Thymus (tissue), 11 donors: ENCODE measurements around the gene SLC15A3. TPM values are rescaled to one million over a fixed set of nuclear protein-coding genes. Genes with fewer than 3 reads are reported as not detected.
A peak's percentile ranks its signal among the peaks of the same experiment; 100 is the strongest.
"Not testable (repeated sequence)": the region's sequence is repeated elsewhere in the genome, so short reads cannot be mapped to it uniquely, and the experiment has no call there.

Source experiments
- DNase-seq, 9 donors: peaks; one replicate each; pipeline ENCODE4 v3.0.0-alpha.2; 2013; ENCODE audit warnings: low spot score in 9 of 9, low read depth in 6 of 9, missing footprints in 1 of 9
- H3K27ac ChIP-seq, 2 donors: one replicate each; pipeline ENCODE4 v1.5.1; 2013; ENCODE audit warnings: control low read depth in 1 of 2, low read depth in 1 of 2, low read length in 1 of 2, mild to moderate bottlenecking in 1 of 2, moderate library complexity in 1 of 2
- H3K27me3 ChIP-seq, 2 donors: one replicate each; pipeline ENCODE4 v1.5.1; 2013; ENCODE audit warnings: low read length in 1 of 2; ENCODE audit not compliant: control insufficient read depth in 2 of 2, insufficient read depth in 1 of 2
- H3K36me3 ChIP-seq, 2 donors: one replicate each; pipeline ENCODE4 v1.5.1; 2013; ENCODE audit warnings: low read length in 1 of 2, mild to moderate bottlenecking in 1 of 2, moderate library complexity in 1 of 2; ENCODE audit not compliant: control insufficient read depth in 2 of 2, insufficient read depth in 2 of 2
- H3K4me1 ChIP-seq, 2 donors: one replicate each; pipeline ENCODE4 v1.5.1; 2013; ENCODE audit warnings: low read length in 2 of 2; ENCODE audit not compliant: control insufficient read depth in 2 of 2, insufficient read depth in 2 of 2
- H3K4me3 ChIP-seq, 2 donors: one replicate each; pipeline ENCODE4 v1.5.1; 2013; ENCODE audit warnings: low read length in 2 of 2, control low read depth in 1 of 2, mild to moderate bottlenecking in 1 of 2
- H3K9me3 ChIP-seq, 2 donors: one replicate each; pipeline ENCODE4 v1.5.1; 2013; ENCODE audit warnings: low read length in 1 of 2, mild to moderate bottlenecking in 1 of 2; ENCODE audit not compliant: control insufficient read depth in 2 of 2, insufficient read depth in 1 of 2
- WGBS: extraction: QIAGEN DNeasy Blood & Tissue Kit; methylation state at CpG from one replicate; pipeline ENCODE4 v1.1.7; 2013; 5-methylcytosine and 5-hydroxymethylcytosine counted together
- polyA plus RNA-seq: library from polyadenylated mRNA; stranded (reverse); fragments of 200-250 nt; gene quantifications from one replicate; pipeline ENCODE4 v1.2.3, GENCODE V29; 2013
- total RNA-seq: library from RNA; stranded (reverse); fragments of 120-200 nt; gene quantifications from one replicate; pipeline ENCODE4 v1.2.4, GENCODE V29; 2013
- donor health status: healthy.

Gene SLC15A3
- total and polyA plus RNA-seq, 2 donors: 17.5 to 37.5 TPM

DNA sequence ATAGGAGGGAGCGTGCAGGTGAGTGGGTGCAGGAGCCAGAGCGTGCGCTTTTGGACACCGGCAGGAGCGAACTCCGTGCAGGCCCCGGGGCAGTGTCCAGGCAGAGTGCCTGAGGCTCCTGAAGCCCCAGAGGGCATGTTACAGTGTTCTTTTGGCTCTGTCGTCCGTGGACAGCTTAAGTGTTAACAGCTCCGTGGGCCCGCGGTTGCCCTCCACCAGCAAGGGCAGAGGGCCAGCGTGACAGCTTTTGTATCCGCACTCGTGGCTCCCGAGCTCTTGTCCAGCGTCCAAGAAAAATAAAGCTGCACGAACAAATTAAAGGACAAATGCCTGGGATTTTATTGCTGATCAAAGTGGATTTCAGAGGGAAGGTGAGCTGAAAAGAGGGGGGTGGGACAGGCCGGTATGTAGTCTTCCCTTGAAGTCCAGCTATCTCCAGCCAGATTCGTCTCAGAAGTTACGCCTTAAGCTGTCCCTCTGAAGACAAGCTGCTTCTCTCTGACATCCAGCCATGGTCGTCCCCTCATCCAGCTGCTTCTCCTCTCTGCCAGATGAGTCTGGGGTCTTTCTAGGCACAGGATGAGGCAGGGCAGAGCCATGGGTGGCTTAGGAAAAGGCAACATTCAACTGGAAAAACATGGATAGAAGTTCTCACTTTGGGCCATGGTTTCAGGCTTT lies 39.0 kb downstream of the SLC15A3 start:
- Histone ChIP-seq H3K27ac (peak overlapping the region; percentile 84 to 93), H3K27me3 (no peaks in the 10 kb centered on the region), H3K4me1 (peaks cover 42 to 61% of the 10 kb centered on the region in 2 donors), H3K9me3 (peaks cover 0 to 2% of the 10 kb centered on the region in 2 donors), H3K36me3 (peaks cover 0 to 1% of the 10 kb centered on the region in 2 donors), H3K4me3 (peak overlapping the region; percentile 67 to 68)
- WGBS: 93% methylated on average over 22 of the region's 22 CpGs
- DNase-seq: no peak

DNA sequence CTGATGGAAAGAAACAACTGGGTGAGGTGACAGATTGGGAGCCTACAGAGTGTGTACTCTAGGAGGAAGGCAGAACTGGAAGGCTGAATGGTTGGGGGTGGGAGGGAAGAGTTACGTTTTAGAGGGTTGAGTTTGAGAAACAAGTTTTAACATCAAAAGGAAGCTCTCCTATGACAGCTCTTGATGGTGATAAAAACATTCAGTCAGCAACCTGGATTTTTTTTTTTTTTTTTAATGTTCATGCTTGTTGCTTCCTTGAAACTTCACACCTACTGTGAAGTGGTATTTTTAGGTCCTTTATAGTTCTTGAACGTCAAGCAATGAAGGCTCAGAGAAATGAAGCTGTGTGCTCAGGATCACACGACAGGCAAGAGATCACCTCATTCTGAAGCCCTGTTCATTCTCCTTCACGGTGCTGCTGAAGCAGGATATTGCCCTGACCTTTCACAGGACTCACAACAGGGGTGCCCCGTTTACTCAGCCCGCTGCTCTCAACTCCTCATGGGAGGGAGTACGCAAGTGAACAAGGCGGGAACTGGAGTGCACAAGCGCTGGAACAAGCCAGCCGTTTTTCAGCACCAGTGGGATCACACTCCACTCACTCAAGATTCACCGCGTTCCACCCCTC lies 39.6 kb downstream of the SLC15A3 start:
- Histone ChIP-seq H3K4me3 (no peak overlapping the region), H3K9me3 (peaks cover 0 to 2% of the 10 kb centered on the region in 2 donors)

GRCh38 chr11:60910711-60911380 lies 41.1 kb downstream of the SLC15A3 start:
- Histone ChIP-seq H3K4me1 (peaks cover 31 to 51% of the 10 kb centered on the region in 2 donors), H3K36me3 (no peaks in the 10 kb centered on the region), H3K27me3 (no peaks in the 10 kb centered on the region), H3K4me3 (no peak overlapping the region), H3K9me3 (peaks cover 0 to 2% of the 10 kb centered on the region in 2 donors), H3K27ac (no peak overlapping the region)
- DNase-seq: no peak
- 84% methylated on average over 5 of the region's 5 CpGs for WGBS

More for the DNA sequence above, 39.6 kb downstream of the SLC15A3 start:
- Histone ChIP-seq H3K27me3 (no peaks in the 10 kb centered on the region), H3K27ac (peak overlapping the region; percentile 84 to 93), H3K4me1 (peaks cover 39 to 58% of the 10 kb centered on the region in 2 donors), H3K36me3 (no peaks in the 10 kb centered on the region)
- 72% methylated on average over 12 of the region's 12 CpGs for WGBS
- peak in 5 of 9 donors; percentile 28 to 66 (median 43) for DNase-seq

GRCh38 chr11:60910281-60910687 lies 41.7 kb downstream of the SLC15A3 start:
- WGBS: 62% methylated on average over 3 of the region's 3 CpGs
- no peaks in the 10 kb centered on the region for H3K36me3 ChIP-seq
- H3K27ac ChIP-seq: no peak overlapping the region
- peaks cover 30 to 51% of the 10 kb centered on the region in 2 donors for H3K4me1 ChIP-seq
- H3K4me3 ChIP-seq: no peak overlapping the region
- peak in 1 of 9 donors; percentile 27 for DNase-seq
- peaks cover 0 to 2% of the 10 kb centered on the region in 2 donors for H3K9me3 ChIP-seq
- no peaks in the 10 kb centered on the region for H3K27me3 ChIP-seq

- WGBS: 88% methylated on average over 3 of the region's 3 CpGs
- not testable (repeated sequence) for H3K27me3 ChIP-seq, H3K27ac ChIP-seq
Measured at GRCh38 chr11:60909680-60910280, 42.2 kb downstream of the SLC15A3 start.

DNA sequence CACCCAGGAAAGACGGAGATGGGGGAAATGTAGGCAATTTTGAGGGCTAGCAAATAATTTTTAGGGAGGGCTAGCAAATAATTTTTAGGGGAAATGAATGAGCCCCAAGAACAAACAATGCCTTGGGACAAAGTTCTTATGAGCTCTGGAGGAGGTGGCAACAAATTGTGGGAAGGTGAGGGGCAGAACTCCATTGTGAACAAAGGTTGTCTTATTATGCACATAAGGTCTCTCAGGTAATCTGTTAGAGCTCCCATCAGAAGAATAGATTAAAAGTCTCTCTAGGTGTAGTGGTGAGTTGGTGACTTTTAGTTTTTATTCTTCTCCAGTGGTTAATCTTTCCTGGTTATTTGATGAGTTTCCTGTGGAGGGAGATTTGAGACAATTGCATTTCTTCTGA lies 43.2 kb downstream of the SLC15A3 start:
- Histone ChIP-seq H3K4me3 (no peak overlapping the region), H3K27me3 (no peaks in the 10 kb centered on the region), H3K27ac (no peak overlapping the region), H3K36me3 (peaks cover 0 to 4% of the 10 kb centered on the region in 2 donors), H3K4me1 (peaks cover 39 to 49% of the 10 kb centered on the region in 2 donors), H3K9me3 (peaks cover 0 to 2% of the 10 kb centered on the region in 2 donors)
- WGBS: 92% methylated on average over 1 of the region's 1 CpG
- no peak for DNase-seq

More at GRCh38 chr11:60909680-60910280, 42.2 kb downstream of the SLC15A3 start:
- not testable (repeated sequence) for H3K36me3 ChIP-seq, DNase-seq, H3K4me3 ChIP-seq, H3K9me3 ChIP-seq
- peaks cover 35 to 51% of the 10 kb centered on the region in 2 donors for H3K4me1 ChIP-seq

- Histone ChIP-seq H3K4me3 (peak within 1 kb of the TSS; percentile 80 to 95), H3K27ac (peak within 1 kb of the TSS; percentile 94), H3K36me3 (peaks cover 24 to 28% of the 10 kb centered on the region in 2 donors), H3K4me1 (peaks cover 23 to 26% of the 10 kb centered on the region in 2 donors), H3K9me3 (peaks cover 0 to 2% of the 10 kb centered on the region in 2 donors), H3K27me3 (no peaks in the 10 kb centered on the region)
- WGBS: under 1% methylated on average over 75 of the region's 75 CpGs
- peak; percentile 96 to 100 (median 99) for DNase-seq
Measured at GRCh38 chr11:60906132-60906972, 45.6 kb downstream of the SLC15A3 start, which contains the start of gene PRPF19. TSS of gene PRPF19 (minus strand) at chr11:60906585. CDS start at chr11:60906382, 203 bp downstream.

DNA sequence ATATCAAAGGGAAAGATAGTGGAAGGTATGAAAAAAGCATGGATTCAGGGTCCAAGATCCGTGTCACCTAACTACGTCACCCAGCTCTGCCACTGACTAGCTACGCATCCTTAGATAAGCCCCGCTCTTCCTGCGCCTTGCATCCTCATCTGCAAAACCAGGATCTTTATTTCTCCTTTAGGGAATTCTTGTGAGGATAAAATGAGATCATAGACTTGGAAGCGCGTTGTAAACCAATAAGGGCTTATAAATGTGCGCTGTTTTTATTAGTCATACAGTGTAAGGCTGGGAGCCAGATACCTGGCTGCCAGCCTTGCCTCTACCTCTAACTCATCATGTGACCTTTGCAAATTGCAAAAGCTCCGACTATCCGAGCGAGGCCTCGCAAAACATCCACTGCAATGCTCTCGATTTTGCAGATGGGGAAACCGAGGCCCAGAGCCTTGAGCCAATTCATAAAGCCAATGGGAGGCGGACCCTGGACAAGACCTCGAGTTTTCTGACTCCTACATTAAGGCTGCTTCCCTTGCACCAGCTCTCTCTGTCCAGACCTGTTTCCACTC lies 46.3 kb downstream of the SLC15A3 start:
- Histone ChIP-seq H3K36me3 (peaks cover 32 to 35% of the 10 kb centered on the region in 2 donors), H3K27me3 (no peaks in the 10 kb centered on the region), H3K27ac (peak overlapping the region; percentile 94), H3K4me3 (peak overlapping the region; percentile 80 to 95), H3K9me3 (peaks cover 0 to 2% of the 10 kb centered on the region in 2 donors), H3K4me1 (peaks cover 20 to 23% of the 10 kb centered on the region in 2 donors)
- peak in 1 of 9 donors; percentile 40 for DNase-seq
- WGBS: 13% methylated on average over 16 of the region's 16 CpGs
